LNCAP (cell line): Measurements from ENCODE around the gene ASXL1.

Source experiments
- TF ChIP-seq, protein P1 (sequence below): fragments of 450-650 bp; IDR thresholded peaks from 2 replicates; pipeline ENCODE4 v1.5.1; 2017; ENCODE audit warnings: mild to moderate bottlenecking

Gene ASXL1

DNA sequence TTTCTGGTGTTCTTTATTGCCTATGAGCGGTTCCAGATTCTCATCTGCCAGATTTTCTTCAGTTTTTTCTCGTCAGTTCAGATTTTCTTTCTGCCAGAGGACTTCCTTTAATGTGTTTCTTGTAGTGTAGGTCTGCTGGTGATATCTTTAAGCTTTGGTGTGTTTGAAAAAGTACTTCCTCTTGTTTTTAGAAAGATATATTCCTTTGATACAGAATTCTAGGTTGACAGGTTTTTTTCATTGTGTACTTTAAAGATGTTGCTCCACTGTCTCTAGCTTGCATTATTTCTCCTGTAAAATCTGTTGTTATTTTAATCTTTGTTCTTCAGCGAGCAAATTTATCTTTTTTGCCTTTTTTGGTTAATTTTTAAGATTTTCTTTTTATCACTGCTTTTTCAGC lies 36.9 kb downstream of the ASXL1 start:
- TF ChIP-seq, protein P1, sequence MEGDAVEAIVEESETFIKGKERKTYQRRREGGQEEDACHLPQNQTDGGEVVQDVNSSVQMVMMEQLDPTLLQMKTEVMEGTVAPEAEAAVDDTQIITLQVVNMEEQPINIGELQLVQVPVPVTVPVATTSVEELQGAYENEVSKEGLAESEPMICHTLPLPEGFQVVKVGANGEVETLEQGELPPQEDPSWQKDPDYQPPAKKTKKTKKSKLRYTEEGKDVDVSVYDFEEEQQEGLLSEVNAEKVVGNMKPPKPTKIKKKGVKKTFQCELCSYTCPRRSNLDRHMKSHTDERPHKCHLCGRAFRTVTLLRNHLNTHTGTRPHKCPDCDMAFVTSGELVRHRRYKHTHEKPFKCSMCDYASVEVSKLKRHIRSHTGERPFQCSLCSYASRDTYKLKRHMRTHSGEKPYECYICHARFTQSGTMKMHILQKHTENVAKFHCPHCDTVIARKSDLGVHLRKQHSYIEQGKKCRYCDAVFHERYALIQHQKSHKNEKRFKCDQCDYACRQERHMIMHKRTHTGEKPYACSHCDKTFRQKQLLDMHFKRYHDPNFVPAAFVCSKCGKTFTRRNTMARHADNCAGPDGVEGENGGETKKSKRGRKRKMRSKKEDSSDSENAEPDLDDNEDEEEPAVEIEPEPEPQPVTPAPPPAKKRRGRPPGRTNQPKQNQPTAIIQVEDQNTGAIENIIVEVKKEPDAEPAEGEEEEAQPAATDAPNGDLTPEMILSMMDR, result no peak

DNA sequence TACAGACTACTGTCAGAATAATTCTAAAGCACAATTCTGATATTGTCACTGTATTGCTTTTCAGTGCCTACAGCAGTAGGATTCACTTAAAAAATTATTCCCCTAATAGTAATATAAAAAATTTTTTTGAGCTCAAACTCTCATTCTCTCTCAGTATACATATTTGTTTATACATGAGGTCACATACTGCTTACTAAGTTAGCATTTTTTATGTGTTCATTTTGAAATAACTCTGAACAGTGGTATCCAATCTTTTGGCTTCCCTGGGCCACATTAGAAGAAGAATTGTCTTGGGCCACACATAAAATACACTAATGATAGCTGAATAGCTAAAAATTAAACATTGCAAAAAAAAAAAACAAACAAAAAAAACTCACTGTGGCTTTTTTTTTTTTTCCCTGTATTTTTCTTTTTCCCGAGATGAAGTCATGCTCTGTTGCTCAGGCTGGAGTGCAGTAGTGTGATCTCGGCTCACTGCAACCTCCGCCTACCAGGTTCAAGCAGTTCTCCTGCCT lies 38.6 kb downstream of the ASXL1 start:
- TF ChIP-seq, protein P1, result no peak

DNA sequence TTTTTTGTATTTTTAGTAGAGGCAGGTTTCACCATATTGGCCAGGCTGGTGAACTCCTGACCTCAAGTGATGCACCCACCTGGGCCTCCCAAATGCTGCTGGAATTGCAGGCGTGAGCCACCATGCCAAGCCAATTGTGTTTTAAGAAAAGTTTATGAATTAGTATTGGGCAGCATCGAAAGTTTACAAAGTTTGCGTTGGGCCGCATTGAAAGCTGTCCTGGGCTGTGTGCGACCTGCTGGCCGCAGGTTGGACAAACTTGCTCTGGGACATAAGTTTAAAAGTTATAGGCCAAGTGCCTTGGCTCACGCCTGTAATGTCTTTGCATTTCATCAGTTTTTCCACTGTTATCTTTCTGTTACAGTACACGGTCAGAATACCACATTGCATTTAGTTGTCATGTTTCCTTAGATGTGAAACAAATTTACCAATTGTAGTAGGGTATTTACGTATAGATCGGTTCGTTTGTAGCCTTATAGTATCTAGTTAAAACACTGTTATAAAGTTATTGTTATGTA lies 39.5 kb downstream of the ASXL1 start:
- TF ChIP-seq, protein P1, result no peak

DNA sequence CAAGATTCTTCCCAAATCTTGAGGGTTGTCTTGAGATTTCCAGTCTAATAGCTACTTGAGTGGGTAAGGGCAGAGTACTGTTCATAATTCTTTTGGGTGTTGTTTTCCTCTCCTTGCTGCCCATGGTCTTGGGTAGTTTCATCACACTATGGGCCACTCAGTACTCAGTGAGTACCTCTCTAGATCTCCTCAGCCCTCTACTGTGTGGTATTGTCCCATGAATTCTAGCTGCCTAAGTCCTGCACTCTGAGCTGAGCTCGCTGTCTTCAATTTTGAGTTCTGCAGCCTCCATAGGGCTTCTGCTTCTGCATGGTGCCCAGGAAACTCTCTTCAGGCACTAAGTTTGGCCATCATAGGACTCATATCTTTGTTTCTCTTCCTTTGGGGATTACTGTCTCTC lies 42.3 kb downstream of the ASXL1 start:
- TF ChIP-seq, protein P1, result no peak

DNA sequence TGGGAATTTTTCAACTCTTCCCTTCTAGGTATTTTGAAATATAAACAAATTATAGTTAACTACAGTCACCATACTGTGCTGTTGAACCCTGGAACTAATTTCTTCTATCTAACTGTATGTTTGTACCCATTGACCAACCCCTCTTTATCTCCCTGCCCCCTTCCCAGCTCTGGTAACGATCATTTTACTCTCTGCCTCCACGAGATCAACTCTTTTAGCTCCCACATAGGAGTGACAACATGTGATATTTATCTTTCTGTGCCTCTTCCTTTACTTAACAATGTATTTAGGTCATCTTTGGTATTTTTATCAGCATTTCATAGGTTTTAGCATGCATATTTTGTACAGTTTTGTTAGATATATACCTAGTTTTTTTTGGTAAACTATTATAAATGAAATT lies 45.9 kb downstream of the ASXL1 start:
- TF ChIP-seq, protein P1, result no peak

DNA sequence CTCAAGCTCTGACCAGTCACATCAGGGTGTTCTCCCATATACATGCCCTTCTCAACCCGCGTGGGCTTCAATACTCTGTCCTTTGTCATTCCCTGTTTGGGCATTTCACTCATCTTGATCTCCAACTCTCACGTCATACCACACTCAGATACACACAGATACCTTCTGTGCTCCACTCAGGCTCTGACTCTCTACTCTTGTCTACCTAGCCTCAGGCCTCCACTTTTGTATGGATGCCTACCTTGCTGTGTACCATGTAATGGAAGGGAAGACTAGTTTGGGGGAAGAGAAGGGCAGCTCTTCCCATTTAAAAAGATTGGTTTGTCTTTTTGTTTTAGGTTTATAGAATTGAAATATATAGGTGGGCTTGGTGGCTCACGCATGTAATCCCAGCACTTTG lies 48.6 kb downstream of the ASXL1 start:
- TF ChIP-seq, protein P1, result no peak

DNA sequence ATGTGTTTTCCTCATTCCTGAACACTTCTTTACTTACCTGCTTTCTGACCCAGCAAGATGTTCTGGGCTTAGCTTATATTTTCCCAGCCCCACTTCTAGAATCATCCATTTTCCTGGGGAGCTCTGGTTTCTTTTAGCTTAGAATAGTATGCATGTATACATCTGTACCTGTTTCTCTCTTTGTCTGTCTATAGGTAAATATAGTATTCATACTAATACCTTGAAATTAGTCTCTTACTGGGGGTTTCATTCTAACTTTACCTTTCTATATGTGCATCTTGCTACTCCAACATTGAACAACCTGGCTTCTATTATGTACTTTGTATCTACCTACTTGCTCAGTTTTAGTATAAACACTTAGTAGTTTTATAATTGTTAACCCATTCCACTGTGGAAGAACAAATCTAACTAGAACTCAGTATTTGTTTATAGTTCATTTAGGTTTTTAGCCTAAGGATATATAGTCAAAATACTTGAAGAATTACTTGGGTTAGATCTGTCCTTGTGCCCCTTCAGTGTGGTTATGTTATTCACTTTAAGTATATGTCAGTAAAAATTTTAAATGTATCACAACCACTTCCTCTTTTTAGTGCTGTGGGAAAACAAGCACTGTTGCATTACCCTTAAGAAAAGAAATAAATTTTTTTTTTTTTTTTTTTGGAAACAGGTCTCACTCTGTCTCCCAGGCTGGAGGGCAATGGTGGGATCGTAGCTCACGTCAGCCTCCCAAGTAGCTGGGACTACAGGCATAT lies 54.0 kb downstream of the ASXL1 start:
- TF ChIP-seq, protein P1, result no peak
